ENCODE results near the gene AKR1E2. TPM values are rescaled to one million over a fixed set of nuclear protein-coding genes. Genes with fewer than 3 reads are reported as not detected.

Gene AKR1E2
- total RNA-seq, 2 experiments from 2014 or later = 6.1 to 6.5 TPM

DNA sequence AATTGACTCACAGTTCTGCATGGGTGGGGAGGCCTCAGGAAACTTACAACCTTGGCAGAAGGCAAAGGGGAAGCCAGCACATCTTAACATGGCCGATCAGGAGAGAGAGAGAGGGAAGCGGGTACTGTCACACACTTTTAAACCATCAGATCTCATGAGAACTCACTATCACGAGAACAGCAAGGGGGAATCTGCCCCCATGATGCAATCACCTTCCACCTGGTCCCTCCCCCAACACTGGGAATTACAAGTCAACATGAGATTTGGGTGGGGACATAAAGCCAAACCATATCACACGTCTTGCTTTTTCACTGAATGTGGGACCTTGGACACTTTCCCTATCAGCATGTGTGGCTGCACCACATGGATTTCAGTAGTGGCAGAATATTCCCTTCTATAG lies 9.0 kb upstream of the AKR1E2 start:
- ATAC-seq (no peak), DNase-seq (no peak)
- Mint-ChIP-seq H3K36me3 (ENCODE audit: low read depth) (no peaks in the 10 kb centered on the region), H3K27ac (no peak overlapping the region), H3K4me1 (ENCODE audit: low read depth) (no peaks in the 10 kb centered on the region), H3K27me3 (peaks cover 11% of the 10 kb centered on the region), H3K4me3 (no peak overlapping the region), H3K9me3 (no peaks in the 10 kb centered on the region)
- TF ChIP-seq, protein P1, sequence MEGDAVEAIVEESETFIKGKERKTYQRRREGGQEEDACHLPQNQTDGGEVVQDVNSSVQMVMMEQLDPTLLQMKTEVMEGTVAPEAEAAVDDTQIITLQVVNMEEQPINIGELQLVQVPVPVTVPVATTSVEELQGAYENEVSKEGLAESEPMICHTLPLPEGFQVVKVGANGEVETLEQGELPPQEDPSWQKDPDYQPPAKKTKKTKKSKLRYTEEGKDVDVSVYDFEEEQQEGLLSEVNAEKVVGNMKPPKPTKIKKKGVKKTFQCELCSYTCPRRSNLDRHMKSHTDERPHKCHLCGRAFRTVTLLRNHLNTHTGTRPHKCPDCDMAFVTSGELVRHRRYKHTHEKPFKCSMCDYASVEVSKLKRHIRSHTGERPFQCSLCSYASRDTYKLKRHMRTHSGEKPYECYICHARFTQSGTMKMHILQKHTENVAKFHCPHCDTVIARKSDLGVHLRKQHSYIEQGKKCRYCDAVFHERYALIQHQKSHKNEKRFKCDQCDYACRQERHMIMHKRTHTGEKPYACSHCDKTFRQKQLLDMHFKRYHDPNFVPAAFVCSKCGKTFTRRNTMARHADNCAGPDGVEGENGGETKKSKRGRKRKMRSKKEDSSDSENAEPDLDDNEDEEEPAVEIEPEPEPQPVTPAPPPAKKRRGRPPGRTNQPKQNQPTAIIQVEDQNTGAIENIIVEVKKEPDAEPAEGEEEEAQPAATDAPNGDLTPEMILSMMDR (IDR thresholded peaks at IDR 0.05) = no peak
- ChIA-PET POLR2A (no interaction called here), CTCF (no interaction called here)
- intact Hi-C loops (cut with micrococcal nuclease) = no loop called here

DNA sequence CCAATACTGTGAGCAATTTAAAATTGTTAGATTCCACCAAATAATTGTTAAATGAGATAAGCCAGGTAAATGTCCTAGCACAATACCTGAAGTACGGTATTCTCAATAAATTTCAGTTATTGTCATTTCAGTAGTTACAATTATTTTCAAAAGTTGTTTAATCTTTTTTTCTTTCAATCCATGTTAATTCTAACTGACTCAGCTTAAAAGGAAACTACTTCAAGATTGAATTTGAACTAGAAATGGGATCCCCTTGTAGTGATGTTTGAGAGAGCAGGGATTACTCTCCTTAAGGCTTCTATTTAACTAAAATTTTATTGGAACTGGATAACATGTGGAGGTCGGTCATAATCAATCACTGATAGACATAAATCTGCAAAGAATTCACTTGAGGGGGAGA lies 6.9 kb upstream of the AKR1E2 start:
- Mint-ChIP-seq H3K9me3 (no peaks in the 10 kb centered on the region), H3K4me1 (ENCODE audit: low read depth) (no peaks in the 10 kb centered on the region), H3K27me3 (peaks cover 18% of the 10 kb centered on the region), H3K4me3 (no peak overlapping the region), H3K27ac (no peak overlapping the region), H3K36me3 (ENCODE audit: low read depth) (no peaks in the 10 kb centered on the region)
- DNase-seq = no peak
- TF ChIP-seq, protein P1 (IDR thresholded peaks at IDR 0.05) = no peak
- ChIA-PET POLR2A (interaction anchor here (0.6 kb wide), 1 partner anchor 1751 kb away, joined by 3 read pairs; no protein-coding TSS in a partner anchor), CTCF (interaction anchor here (1.5 kb wide), 1 partner anchor 31 kb away, joined by 4 read pairs; no protein-coding TSS in a partner anchor)
- no peak for ATAC-seq
- intact Hi-C loops (cut with micrococcal nuclease) = no loop called here

DNA sequence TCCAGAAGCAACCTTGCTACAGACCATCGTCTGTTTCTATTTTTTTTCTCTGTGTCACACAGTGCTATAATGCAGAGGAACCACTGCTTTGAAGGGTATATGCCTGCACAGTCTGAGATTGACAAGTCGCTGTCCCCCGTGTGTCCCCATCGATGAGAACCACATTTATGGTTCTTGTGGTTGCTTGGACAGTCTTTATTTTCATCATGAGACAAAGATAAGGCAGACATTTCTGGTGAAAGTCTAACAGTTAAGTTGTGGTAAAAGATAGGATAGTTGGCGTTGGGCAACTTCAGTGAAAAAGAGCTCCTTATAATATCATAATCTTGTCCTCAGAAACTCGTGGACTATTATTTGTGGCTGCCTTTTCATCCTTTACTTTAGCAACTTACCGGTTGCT lies 6.3 kb upstream of the AKR1E2 start:
- DNase-seq = no peak
- H3K4me3 Mint-ChIP-seq = no peak overlapping the region
- H3K4me1 Mint-ChIP-seq (ENCODE audit: low read depth) = no peaks in the 10 kb centered on the region
- ATAC-seq = no peak
- H3K9me3 Mint-ChIP-seq = no peaks in the 10 kb centered on the region
- TF ChIP-seq, protein P1 (IDR thresholded peaks at IDR 0.05) = no peak
- ChIA-PET CTCF (interaction anchor here (1.5 kb wide), 1 partner anchor 30 kb away, joined by 4 read pairs; no protein-coding TSS in a partner anchor), POLR2A (no interaction called here)
- intact Hi-C loops (cut with micrococcal nuclease) = loop anchor here (10.0 kb wide), 1 partner anchor 465 kb away; no protein-coding TSS in a partner anchor
- peaks cover 18% of the 10 kb centered on the region for H3K27me3 Mint-ChIP-seq
- no peak overlapping the region for H3K27ac Mint-ChIP-seq
- H3K36me3 Mint-ChIP-seq (ENCODE audit: low read depth) = no peaks in the 10 kb centered on the region

DNA sequence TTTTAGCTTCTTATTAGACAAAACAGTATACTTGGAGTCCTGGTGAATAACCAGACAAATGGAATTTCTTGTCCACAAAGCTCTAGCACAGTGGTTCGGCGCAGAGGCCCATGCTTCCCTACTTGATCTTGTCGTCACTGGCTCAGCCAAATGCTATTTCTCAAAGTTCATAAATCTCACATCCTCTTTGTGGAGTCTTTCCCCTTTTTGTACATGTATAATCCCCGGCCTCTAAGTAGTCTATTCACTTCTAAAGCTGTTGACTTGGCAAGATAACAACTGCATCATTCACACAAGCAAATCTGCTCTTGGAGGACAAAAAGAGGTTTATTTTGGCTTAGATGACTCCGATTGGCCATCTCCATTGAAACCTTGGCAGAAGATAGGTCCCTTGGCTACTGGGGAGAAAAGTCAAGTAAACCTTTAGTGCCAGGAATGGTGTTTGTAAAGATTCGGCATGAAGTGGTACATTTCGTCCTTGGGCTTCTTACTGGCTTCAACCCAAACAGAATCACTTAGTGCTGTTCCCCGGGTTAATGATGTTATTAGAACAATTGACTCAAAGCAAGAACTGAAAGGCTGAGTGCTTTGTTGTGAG lies 5.1 kb upstream of the AKR1E2 start:
- TF ChIP-seq, protein P1 (IDR thresholded peaks at IDR 0.05) = no peak

DNA sequence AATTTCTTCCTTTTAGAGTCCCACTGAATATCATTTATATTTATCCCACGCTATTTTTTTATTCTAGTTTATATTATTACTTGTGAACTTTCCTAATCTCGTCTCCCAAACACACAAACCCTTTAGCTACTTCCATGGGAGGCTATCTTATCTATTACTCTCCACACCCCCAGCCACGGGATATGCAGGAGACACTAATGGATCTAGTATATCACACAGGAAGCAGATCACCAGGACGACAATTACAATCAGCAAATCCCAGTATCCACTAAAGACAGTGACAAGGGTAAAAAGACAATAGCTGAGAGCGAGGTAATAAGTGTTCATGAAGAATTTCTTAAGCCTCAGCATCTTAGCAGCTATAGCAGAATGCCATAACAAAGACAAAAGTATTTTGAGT lies 3.8 kb upstream of the AKR1E2 start:
- H3K27me3 Mint-ChIP-seq = peaks cover 26% of the 10 kb centered on the region
- intact Hi-C loops (cut with micrococcal nuclease) = loop anchor here (10.0 kb wide), 1 partner anchor 463 kb away; no protein-coding TSS in a partner anchor

More for the DNA sequence above, 5.1 kb upstream of the AKR1E2 start:
- DNase-seq (no peak), ATAC-seq (no peak)
- H3K9me3 Mint-ChIP-seq = peaks cover 1% of the 10 kb centered on the region
- no peak overlapping the region for H3K4me3 Mint-ChIP-seq
- peaks cover 2% of the 10 kb centered on the region for H3K4me1 Mint-ChIP-seq (ENCODE audit: low read depth)
- no peak overlapping the region for H3K27ac Mint-ChIP-seq
- H3K36me3 Mint-ChIP-seq (ENCODE audit: low read depth) = no peaks in the 10 kb centered on the region
- peaks cover 23% of the 10 kb centered on the region for H3K27me3 Mint-ChIP-seq
- CTCF ChIA-PET = interaction anchor here (1.0 to 2.9 kb wide), 2 partner anchors 16 to 29 kb away, joined by 3 to 12 read pairs; no protein-coding TSS in a partner anchor
- POLR2A ChIA-PET = no interaction called here
- intact Hi-C loops (cut with micrococcal nuclease) = loop anchor here (10.0 kb wide), 1 partner anchor 464 kb away; no protein-coding TSS in a partner anchor

More for the DNA sequence above, 3.8 kb upstream of the AKR1E2 start:
- H3K36me3 Mint-ChIP-seq (ENCODE audit: low read depth) = no peaks in the 10 kb centered on the region
- H3K4me3 Mint-ChIP-seq = no peak overlapping the region
- peaks cover 2% of the 10 kb centered on the region for H3K9me3 Mint-ChIP-seq
- ChIA-PET CTCF (interaction anchor here (2.9 kb wide), 1 partner anchor 28 kb away, joined by 12 read pairs; no protein-coding TSS in a partner anchor), POLR2A (no interaction called here)
- ATAC-seq (no peak), DNase-seq (no peak)
- TF ChIP-seq, protein P1 (IDR thresholded peaks at IDR 0.05) = no peak
- no peak overlapping the region for H3K27ac Mint-ChIP-seq
- H3K4me1 Mint-ChIP-seq (ENCODE audit: low read depth) = peaks cover 4% of the 10 kb centered on the region

Data from activated CD8-positive, alpha-beta T cell treated with anti-CD3 and anti-CD28 coated beads for 36 hours (primary cell).